Smooth muscle cell (in vitro differentiated cells): Measurements from ENCODE around the gene PRODH2. TPM values are rescaled to one million over a fixed set of nuclear protein-coding genes. Genes with fewer than 3 reads are reported as not detected.

ENCODE experiments used
- DNase-seq: peaks from one replicate; lab custom pipeline; 2025; ENCODE audit not compliant: unreplicated experiment; lab: John Stamatoyannopoulos, UW
- H2AFZ ChIP-seq: fragments of 200-600 bp; sonication (generic); 2 replicates; pipeline ENCODE4 v1.6.0; 2016; ENCODE audit warnings: antibody characterized with exemption, low read depth, mild to moderate bottlenecking
- H3F3A ChIP-seq: fragments of 200-600 bp; sonication (generic); 2 replicates; pipeline ENCODE4 v1.6.0; 2017; ENCODE audit warnings: antibody characterized with exemption, low read depth
- H3K27ac ChIP-seq: fragments of 200-600 bp; sonication (generic); 2 replicates; pipeline ENCODE4 v1.5.1; 2016; ENCODE audit warnings: low read depth, mild to moderate bottlenecking
- H3K27me3 ChIP-seq: fragments of 200-600 bp; sonication (generic); 2 replicates; pipeline ENCODE4 v1.6.1; 2016; ENCODE audit warnings: low read depth, mild to moderate bottlenecking
- H3K36me3 ChIP-seq: fragments of 200-600 bp; sonication (generic); 2 replicates; pipeline ENCODE4 v1.5.1; 2016; ENCODE audit warnings: low read depth
- H3K4me1 ChIP-seq: fragments of 200-600 bp; sonication (generic); 2 replicates; pipeline ENCODE4 v1.5.1; 2016; ENCODE audit warnings: low read depth
- H3K4me2 ChIP-seq: fragments of 200-600 bp; sonication (generic); 2 replicates; pipeline ENCODE4 v1.6.0; 2016; ENCODE audit warnings: mild to moderate bottlenecking
- H3K4me3 ChIP-seq: fragments of 200-600 bp; sonication (generic); 2 replicates; pipeline ENCODE4 v1.5.1; 2016; ENCODE audit warnings: mild to moderate bottlenecking
- H3K79me2 ChIP-seq: fragments of 200-600 bp; sonication (generic); 2 replicates; pipeline ENCODE4 v1.6.0; 2016; ENCODE audit warnings: low read depth, mild to moderate bottlenecking
- H3K9ac ChIP-seq: fragments of 200-600 bp; sonication (generic); 2 replicates; pipeline ENCODE4 v1.6.0; 2016; ENCODE audit warnings: low read depth
- H3K9me3 ChIP-seq: fragments of 200-600 bp; sonication (generic); replicated peaks from 2 replicates; pipeline ENCODE4 v1.5.1; 2016; ENCODE audit warnings: low read depth
- H4K20me1 ChIP-seq: fragments of 200-600 bp; sonication (generic); 2 replicates; pipeline ENCODE4 v1.6.0; 2016; ENCODE audit warnings: low read depth
- CTCF ChIP-seq: fragments of 200-600 bp; sonication (generic); IDR thresholded peaks from 2 replicates; pipeline ENCODE4 v1.5.1; 2017; ENCODE audit warnings: borderline replicate concordance, mild to moderate bottlenecking, antibody characterized with exemption; ENCODE audit not compliant: insufficient read depth, poor library complexity, severe bottlenecking
- WGBS: methylation state at CpG from one replicate; pipeline ENCODE4 v1.1.7; 2016; ENCODE audit warnings: low lambda C conversion rate; 5-methylcytosine and 5-hydroxymethylcytosine counted together
- polyA plus RNA-seq: library from polyadenylated mRNA; unstranded; fragments of >200 nt; fragmentation: Nextera tagmentation; extraction: Ambion mirVana; gene quantifications from 2 replicates; pipeline ENCODE4 v1.2.1, GENCODE V29; 2016
- total RNA-seq: library from RNA; depleted of rRNA; stranded (reverse); fragments of >200 nt; gene quantifications from 2 replicates; pipeline ENCODE4 v1.2.3, GENCODE V29; 2014

PRODH2 gene
- total and polyA plus RNA-seq, 2 experiments from 2014 or later: not detected

- Histone ChIP-seq H3K27me3 (peaks cover 10% of the 10 kb centered on the region), H3K4me3 (no peak overlapping the region), H3F3A (no peaks in the 10 kb centered on the region), H3K27ac (no peak overlapping the region), H3K4me1 (no peaks in the 10 kb centered on the region), H3K36me3 (no peaks in the 10 kb centered on the region), H3K9ac (no peak overlapping the region), H3K79me2 (no peaks in the 10 kb centered on the region), H2AFZ (no peak overlapping the region), H3K4me2 (no peak overlapping the region), H3K9me3 (no peaks in the 10 kb centered on the region), H4K20me1 (no peaks in the 10 kb centered on the region)
- 80% methylated on average over 4 of the region's 4 CpGs for WGBS
- no peak for TF ChIP-seq CTCF
- DNase-seq: no peak
Measured at GRCh38 chr19:35832054-35832453, 19.4 kb upstream of the PRODH2 start.

GRCh38 chr19:35830986-35831385 is 18.3 kb upstream of the PRODH2 start:
- Histone ChIP-seq H3K36me3 (no peaks in the 10 kb centered on the region), H3K79me2 (no peaks in the 10 kb centered on the region), H2AFZ (no peak overlapping the region), H3K4me2 (no peak overlapping the region), H3K27me3 (peaks cover 6% of the 10 kb centered on the region), H3K9ac (no peak overlapping the region), H3K27ac (no peak overlapping the region), H4K20me1 (no peaks in the 10 kb centered on the region), H3K4me1 (no peaks in the 10 kb centered on the region), H3F3A (no peaks in the 10 kb centered on the region), H3K4me3 (no peak overlapping the region), H3K9me3 (no peaks in the 10 kb centered on the region)
- no peak for DNase-seq
- 73% methylated on average over 17 of the region's 18 CpGs for whole genome bisulfite sequencing
- no peak for TF ChIP-seq CTCF

GRCh38 chr19:35828692-35829301 is 16.2 kb upstream of the PRODH2 start:
- 23% methylated on average over 12 of the region's 12 CpGs for WGBS
- Histone ChIP-seq H3K27ac (no peak overlapping the region), H3K9me3 (no peaks in the 10 kb centered on the region), H3F3A (no peaks in the 10 kb centered on the region), H3K4me1 (no peaks in the 10 kb centered on the region), H3K79me2 (no peaks in the 10 kb centered on the region), H3K4me3 (no peak overlapping the region), H4K20me1 (no peaks in the 10 kb centered on the region), H3K36me3 (no peaks in the 10 kb centered on the region), H3K9ac (no peak overlapping the region), H3K27me3 (peaks cover 5% of the 10 kb centered on the region), H2AFZ (no peak overlapping the region), H3K4me2 (no peak overlapping the region)
- DNase-seq: peak; percentile 34
- no peak for TF ChIP-seq CTCF

DNA sequence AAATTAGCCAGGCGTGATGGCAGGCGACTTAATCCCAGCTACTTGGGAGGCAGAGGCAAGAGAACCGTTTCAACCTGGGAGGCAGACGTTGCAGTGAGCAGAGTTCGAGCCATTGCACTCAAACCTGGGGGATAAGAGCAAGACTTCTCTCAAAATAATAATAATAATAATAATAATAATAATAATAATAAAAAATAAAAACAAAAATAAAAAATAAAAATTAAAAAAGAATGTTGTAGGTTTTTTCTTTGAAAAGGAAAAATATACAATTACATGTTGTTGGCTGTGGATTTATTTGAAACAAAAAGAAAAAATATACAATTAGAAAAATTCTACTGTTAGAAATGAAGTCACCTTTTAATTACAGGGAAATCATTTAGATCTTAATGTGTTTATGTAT is 11.5 kb upstream of the PRODH2 start:
- Histone ChIP-seq H4K20me1 (no peaks in the 10 kb centered on the region), H3K4me3 (no peak overlapping the region), H3K4me2 (no peak overlapping the region), H3K27ac (no peak overlapping the region), H3K79me2 (no peaks in the 10 kb centered on the region), H3K4me1 (peaks cover 3% of the 10 kb centered on the region), H3K9me3 (no peaks in the 10 kb centered on the region), H3F3A (no peaks in the 10 kb centered on the region), H3K9ac (no peak overlapping the region), H3K36me3 (no peaks in the 10 kb centered on the region), H2AFZ (no peak overlapping the region), H3K27me3 (no peaks in the 10 kb centered on the region)
- WGBS: 86% methylated on average over 5 of the region's 5 CpGs
- no peak for TF ChIP-seq CTCF
- DNase-seq: no peak
